ENCODE measurements around the gene CCDC13.

CCDC13 gene

GRCh38 chr3:42790714-42791229, 17.7 kb upstream of the CCDC13 start:
- no peak overlapping the region for H2BK15ac ChIP-seq (ENCODE audit: low read length)
- H3K4me1 ChIP-seq (ENCODE audit: control insufficient read depth in 2 of 2, insufficient read depth in 1 of 2, low read depth in 1 of 2, low read length in 2 of 2) = no peaks in the 10 kb centered on the region
- H2AFZ ChIP-seq (ENCODE audit: low read length) = no peak overlapping the region
- H3K4me3 ChIP-seq (ENCODE audit: low read length in 2 of 2) = no peak overlapping the region
- no CpG with 5 or more reads among the region's 6 CpGs for WGBS, 2 donors (ENCODE audit: extremely low coverage in 2 of 2, insufficient read length in 2 of 2, insufficient replicate concordance in 1 of 2)
- H3K36me3 ChIP-seq (replicated peaks in 1 of 2; ENCODE audit: control insufficient read depth in 2 of 2, insufficient read depth in 2 of 2, low read length in 2 of 2) = peaks cover 9 to 93% of the 10 kb centered on the region in 2 donors
- no peak overlapping the region for H3K23ac ChIP-seq (ENCODE audit: low read depth, low read length, poor library complexity)
- no peak for DNase-seq (ENCODE audit: low spot score)
- H3K4me2 ChIP-seq (ENCODE audit: insufficient read depth, low read length, poor library complexity, severe bottlenecking) = no peak overlapping the region
- no peak overlapping the region for H2BK12ac ChIP-seq (ENCODE audit: low read length)
- no peak overlapping the region for H3K9ac ChIP-seq (ENCODE audit: low read depth, low read length, poor library complexity)
- H3K27me3 ChIP-seq (ENCODE audit: control insufficient read depth in 3 of 3, insufficient read depth in 3 of 3, low read depth in 1 of 3, low read length in 3 of 3) = no peaks in the 10 kb centered on the region
- no peak overlapping the region for H2BK120ac ChIP-seq (ENCODE audit: low read depth, low read length)
- H3K14ac ChIP-seq (ENCODE audit: low read length) = no peak overlapping the region
- H3K27ac ChIP-seq (replicated peaks; ENCODE audit: low read length) = no peak overlapping the region
- H4K91ac ChIP-seq (ENCODE audit: low read depth, low read length, poor library complexity) = no peak overlapping the region
- no peak overlapping the region for H4K8ac ChIP-seq (ENCODE audit: low read depth, low read length)
- no peak overlapping the region for H3K4ac ChIP-seq (ENCODE audit: low read length)
- H3K79me1 ChIP-seq (ENCODE audit: low read depth, low read length) = no peaks in the 10 kb centered on the region
- H3K9me3 ChIP-seq (replicated peaks in 1 of 2; ENCODE audit: control insufficient read depth in 2 of 2, insufficient read depth in 1 of 2, low read depth in 1 of 2, low read length in 2 of 2) = no peaks in the 10 kb centered on the region
- no peak overlapping the region for H2AK5ac ChIP-seq (ENCODE audit: low read depth, low read length)
- H3K18ac ChIP-seq (ENCODE audit: low read length) = no peak overlapping the region
- H2BK5ac ChIP-seq (ENCODE audit: low read length) = no peak overlapping the region

GRCh38 chr3:42786631-42787030, 13.6 kb upstream of the CCDC13 start:
- Histone ChIP-seq H3K27ac (replicated peaks; ENCODE audit: low read length) (no peak overlapping the region), H2AK5ac (ENCODE audit: low read depth, low read length) (no peak overlapping the region), H4K8ac (ENCODE audit: low read depth, low read length) (no peak overlapping the region), H3K9ac (ENCODE audit: low read depth, low read length, poor library complexity) (no peak overlapping the region), H3K4ac (ENCODE audit: low read length) (no peak overlapping the region), H3K9me3 (replicated peaks in 1 of 2; ENCODE audit: control insufficient read depth in 2 of 2, insufficient read depth in 1 of 2, low read depth in 1 of 2, low read length in 2 of 2) (no peaks in the 10 kb centered on the region), H3K18ac (ENCODE audit: low read length) (no peak overlapping the region), H2BK12ac (ENCODE audit: low read length) (no peak overlapping the region), H3K23ac (ENCODE audit: low read depth, low read length, poor library complexity) (no peak overlapping the region), H2BK120ac (ENCODE audit: low read depth, low read length) (no peak overlapping the region), H2AFZ (ENCODE audit: low read length) (no peak overlapping the region), H3K4me1 (ENCODE audit: control insufficient read depth in 2 of 2, insufficient read depth in 1 of 2, low read depth in 1 of 2, low read length in 2 of 2) (no peaks in the 10 kb centered on the region), H3K36me3 (replicated peaks in 1 of 2; ENCODE audit: control insufficient read depth in 2 of 2, insufficient read depth in 2 of 2, low read length in 2 of 2) (peaks cover 4 to 95% of the 10 kb centered on the region in 2 donors), H4K91ac (ENCODE audit: low read depth, low read length, poor library complexity) (no peak overlapping the region), H3K27me3 (ENCODE audit: control insufficient read depth in 3 of 3, insufficient read depth in 3 of 3, low read depth in 1 of 3, low read length in 3 of 3) (no peaks in the 10 kb centered on the region), H3K4me2 (ENCODE audit: insufficient read depth, low read length, poor library complexity, severe bottlenecking) (no peak overlapping the region), H3K4me3 (ENCODE audit: low read length in 2 of 2) (no peak overlapping the region), H2BK5ac (ENCODE audit: low read length) (no peak overlapping the region), H3K14ac (ENCODE audit: low read length) (no peak overlapping the region), H2BK15ac (ENCODE audit: low read length) (no peak overlapping the region), H3K79me1 (ENCODE audit: low read depth, low read length) (no peaks in the 10 kb centered on the region)
- DNase-seq (ENCODE audit: low spot score) = no peak
- WGBS, 2 donors (ENCODE audit: extremely low coverage in 2 of 2, insufficient read length in 2 of 2, insufficient replicate concordance in 1 of 2) = no CpG with 5 or more reads among the region's 2 CpGs

GRCh38 chr3:42786212-42786611, 13.2 kb upstream of the CCDC13 start:
- Histone ChIP-seq H3K4me1 (ENCODE audit: control insufficient read depth in 2 of 2, insufficient read depth in 1 of 2, low read depth in 1 of 2, low read length in 2 of 2) (no peaks in the 10 kb centered on the region), H2BK15ac (ENCODE audit: low read length) (no peak overlapping the region), H3K36me3 (replicated peaks in 1 of 2; ENCODE audit: control insufficient read depth in 2 of 2, insufficient read depth in 2 of 2, low read length in 2 of 2) (peaks cover 4 to 93% of the 10 kb centered on the region in 2 donors), H3K27me3 (ENCODE audit: control insufficient read depth in 3 of 3, insufficient read depth in 3 of 3, low read depth in 1 of 3, low read length in 3 of 3) (no peaks in the 10 kb centered on the region), H2BK5ac (ENCODE audit: low read length) (no peak overlapping the region), H2AFZ (ENCODE audit: low read length) (no peak overlapping the region), H2BK120ac (ENCODE audit: low read depth, low read length) (no peak overlapping the region), H4K8ac (ENCODE audit: low read depth, low read length) (no peak overlapping the region), H3K23ac (ENCODE audit: low read depth, low read length, poor library complexity) (no peak overlapping the region), H3K4ac (ENCODE audit: low read length) (no peak overlapping the region), H3K14ac (ENCODE audit: low read length) (no peak overlapping the region), H3K79me1 (ENCODE audit: low read depth, low read length) (no peaks in the 10 kb centered on the region), H3K4me2 (ENCODE audit: insufficient read depth, low read length, poor library complexity, severe bottlenecking) (no peak overlapping the region), H3K9me3 (replicated peaks in 1 of 2; ENCODE audit: control insufficient read depth in 2 of 2, insufficient read depth in 1 of 2, low read depth in 1 of 2, low read length in 2 of 2) (no peaks in the 10 kb centered on the region), H4K91ac (ENCODE audit: low read depth, low read length, poor library complexity) (no peak overlapping the region), H3K27ac (replicated peaks; ENCODE audit: low read length) (no peak overlapping the region), H3K4me3 (ENCODE audit: low read length in 2 of 2) (no peak overlapping the region), H2AK5ac (ENCODE audit: low read depth, low read length) (no peak overlapping the region), H3K9ac (ENCODE audit: low read depth, low read length, poor library complexity) (no peak overlapping the region), H3K18ac (ENCODE audit: low read length) (no peak overlapping the region), H2BK12ac (ENCODE audit: low read length) (no peak overlapping the region)
- no CpG with 5 or more reads among the region's 1 CpG for WGBS, 2 donors (ENCODE audit: extremely low coverage in 2 of 2, insufficient read length in 2 of 2, insufficient replicate concordance in 1 of 2)
- no peak for DNase-seq (ENCODE audit: low spot score)

- no peak overlapping the region for H4K91ac ChIP-seq (ENCODE audit: low read depth, low read length, poor library complexity)
- no peak overlapping the region for H3K23ac ChIP-seq (ENCODE audit: low read depth, low read length, poor library complexity)
- no peaks in the 10 kb centered on the region for H3K79me1 ChIP-seq (ENCODE audit: low read depth, low read length)
- H2BK5ac ChIP-seq (ENCODE audit: low read length) = no peak overlapping the region
- no peak overlapping the region for H3K4ac ChIP-seq (ENCODE audit: low read length)
- H3K36me3 ChIP-seq (replicated peaks in 1 of 2; ENCODE audit: control insufficient read depth in 2 of 2, insufficient read depth in 2 of 2, low read length in 2 of 2) = peaks cover 2 to 67% of the 10 kb centered on the region in 2 donors
- H3K27me3 ChIP-seq (ENCODE audit: control insufficient read depth in 3 of 3, insufficient read depth in 3 of 3, low read depth in 1 of 3, low read length in 3 of 3) = no peaks in the 10 kb centered on the region
- H2BK15ac ChIP-seq (ENCODE audit: low read length) = no peak overlapping the region
- H2AK5ac ChIP-seq (ENCODE audit: low read depth, low read length) = no peak overlapping the region
- WGBS, 2 donors (ENCODE audit: extremely low coverage in 2 of 2, insufficient read length in 2 of 2, insufficient replicate concordance in 1 of 2) = no CpG with 5 or more reads among the region's 11 CpGs
- no peak overlapping the region for H3K4me3 ChIP-seq (ENCODE audit: low read length in 2 of 2)
- no peak overlapping the region for H3K9ac ChIP-seq (ENCODE audit: low read depth, low read length, poor library complexity)
- no peak overlapping the region for H3K18ac ChIP-seq (ENCODE audit: low read length)
- DNase-seq (ENCODE audit: low spot score) = peak; percentile 75
- no peak overlapping the region for H2AFZ ChIP-seq (ENCODE audit: low read length)
- no peak overlapping the region for H3K27ac ChIP-seq (replicated peaks; ENCODE audit: low read length)
- H3K14ac ChIP-seq (ENCODE audit: low read length) = no peak overlapping the region
- H2BK120ac ChIP-seq (ENCODE audit: low read depth, low read length) = no peak overlapping the region
- peaks cover 0 to 3% of the 10 kb centered on the region in 2 donors for H3K9me3 ChIP-seq (replicated peaks in 1 of 2; ENCODE audit: control insufficient read depth in 2 of 2, insufficient read depth in 1 of 2, low read depth in 1 of 2, low read length in 2 of 2)
- no peaks in the 10 kb centered on the region for H3K4me1 ChIP-seq (ENCODE audit: control insufficient read depth in 2 of 2, insufficient read depth in 1 of 2, low read depth in 1 of 2, low read length in 2 of 2)
- no peak overlapping the region for H2BK12ac ChIP-seq (ENCODE audit: low read length)
- H4K8ac ChIP-seq (ENCODE audit: low read depth, low read length) = no peak overlapping the region
- H3K4me2 ChIP-seq (ENCODE audit: insufficient read depth, low read length, poor library complexity, severe bottlenecking) = no peak overlapping the region
Measured at GRCh38 chr3:42780892-42781700, 8.0 kb upstream of the CCDC13 start.
